ENCODE results near the gene CLIC6.

CLIC6 gene

DNA sequence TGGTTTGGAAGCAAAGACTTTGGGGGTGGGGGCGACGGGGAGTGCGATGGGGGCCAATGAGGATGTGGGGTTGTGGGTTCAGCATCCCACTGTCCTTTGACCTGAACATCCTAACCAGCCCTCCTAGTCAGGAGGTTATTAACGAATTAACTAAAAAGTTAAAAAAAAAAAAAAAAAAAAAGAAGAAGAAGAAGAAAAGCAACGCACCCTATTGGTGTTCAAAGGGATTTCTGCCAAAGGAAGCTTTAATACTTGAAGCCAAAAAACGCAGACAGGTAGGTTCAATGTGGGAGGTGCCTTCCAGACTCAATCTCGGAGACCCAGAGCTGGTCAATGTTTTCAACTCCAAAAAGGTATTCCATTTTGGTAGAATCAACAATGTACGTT is 2.2 kb downstream of the CLIC6 start:
- Mint-ChIP-seq H3K27me3 (peaks cover 86% of the 10 kb centered on the region), H3K4me3 (no peak overlapping the region), H3K27ac (no peak overlapping the region)

DNA sequence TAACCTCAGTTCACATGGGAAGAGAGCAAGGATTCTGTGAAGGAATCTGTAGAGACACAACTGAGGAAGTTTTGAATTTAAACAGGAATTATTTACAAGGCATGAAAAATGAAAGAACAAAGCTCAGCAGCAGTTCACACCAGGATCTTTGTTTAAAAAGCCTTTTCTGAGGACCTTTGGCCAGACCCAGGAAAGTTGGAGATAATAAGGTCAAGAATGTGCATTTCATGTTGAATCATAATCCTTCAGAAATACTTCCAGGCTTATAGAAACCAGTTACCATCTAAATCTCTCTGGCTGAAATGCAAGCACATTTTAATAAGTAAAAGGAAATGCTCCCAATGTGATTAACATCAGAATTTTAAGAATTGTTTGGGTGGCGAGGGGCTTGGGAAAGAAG is 2.7 kb downstream of the CLIC6 start:
- H3K27ac Mint-ChIP-seq = no peak overlapping the region
- intact Hi-C loops (cut with micrococcal nuclease) = no loop called here
- no peaks in the 10 kb centered on the region for H3K9me3 Mint-ChIP-seq
- H3K4me3 Mint-ChIP-seq = no peak overlapping the region
- peaks cover 15% of the 10 kb centered on the region for H3K4me1 Mint-ChIP-seq (ENCODE audit: low read depth)
- peaks cover 87% of the 10 kb centered on the region for H3K27me3 Mint-ChIP-seq
- H3K36me3 Mint-ChIP-seq (ENCODE audit: low read depth) = no peaks in the 10 kb centered on the region

More for the DNA sequence above, 2.2 kb downstream of the CLIC6 start:
- H3K36me3 Mint-ChIP-seq (ENCODE audit: low read depth) = no peaks in the 10 kb centered on the region
- intact Hi-C loops (cut with micrococcal nuclease) = no loop called here
- no peaks in the 10 kb centered on the region for H3K9me3 Mint-ChIP-seq
- peaks cover 15% of the 10 kb centered on the region for H3K4me1 Mint-ChIP-seq (ENCODE audit: low read depth)

DNA sequence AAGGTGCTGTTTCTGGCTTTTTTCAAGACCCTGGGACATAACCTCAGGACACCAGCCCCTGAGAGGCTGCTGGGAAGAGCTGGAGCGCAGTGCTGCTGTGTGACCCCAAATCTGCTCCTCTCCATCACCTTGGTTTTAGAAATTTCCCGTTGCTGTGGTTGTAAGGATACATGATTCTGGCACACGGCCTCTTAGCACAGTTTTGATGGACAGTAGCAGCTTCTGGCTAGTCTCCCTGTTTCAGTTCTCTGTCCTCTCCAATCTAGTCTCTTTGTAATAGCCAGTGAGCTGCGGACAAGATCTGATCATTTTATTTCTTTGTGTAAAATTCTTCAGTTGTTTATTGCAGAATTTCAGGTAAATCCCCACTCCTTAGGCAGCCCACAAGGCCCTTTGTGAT is 3.1 kb downstream of the CLIC6 start:
- H3K4me1 Mint-ChIP-seq (ENCODE audit: low read depth) = peaks cover 15% of the 10 kb centered on the region
- no peaks in the 10 kb centered on the region for H3K9me3 Mint-ChIP-seq
- no peak overlapping the region for H3K27ac Mint-ChIP-seq
- H3K36me3 Mint-ChIP-seq (ENCODE audit: low read depth) = no peaks in the 10 kb centered on the region
- H3K4me3 Mint-ChIP-seq = no peak overlapping the region
- intact Hi-C loops (cut with micrococcal nuclease) = no loop called here
- peaks cover 89% of the 10 kb centered on the region for H3K27me3 Mint-ChIP-seq

DNA sequence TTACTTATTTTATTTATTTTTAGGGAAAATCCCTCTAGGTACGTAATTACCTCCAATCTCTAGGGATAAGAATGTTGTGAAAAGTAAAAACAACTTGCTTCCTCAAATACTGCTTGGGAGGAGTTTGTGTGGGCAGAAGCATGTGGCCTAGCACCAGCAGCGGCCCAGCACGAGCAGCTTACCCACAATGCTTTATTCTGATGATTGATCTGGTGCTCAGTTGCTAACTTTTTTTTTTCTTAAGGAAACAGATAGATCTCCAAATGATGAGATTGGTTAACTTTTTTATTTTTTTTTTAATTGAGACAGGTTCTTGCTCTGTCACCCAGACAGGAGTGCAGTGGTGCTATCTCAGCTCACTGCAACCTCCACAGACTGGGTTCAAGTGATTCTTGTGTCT is 4.2 kb downstream of the CLIC6 start:
- H3K4me3 Mint-ChIP-seq = no peak overlapping the region
- intact Hi-C loops (cut with micrococcal nuclease) = no loop called here
- H3K9me3 Mint-ChIP-seq = no peaks in the 10 kb centered on the region
- H3K27me3 Mint-ChIP-seq = peaks cover 82% of the 10 kb centered on the region
- H3K4me1 Mint-ChIP-seq (ENCODE audit: low read depth) = peaks cover 15% of the 10 kb centered on the region
- H3K27ac Mint-ChIP-seq = no peak overlapping the region
- no peaks in the 10 kb centered on the region for H3K36me3 Mint-ChIP-seq (ENCODE audit: low read depth)

DNA sequence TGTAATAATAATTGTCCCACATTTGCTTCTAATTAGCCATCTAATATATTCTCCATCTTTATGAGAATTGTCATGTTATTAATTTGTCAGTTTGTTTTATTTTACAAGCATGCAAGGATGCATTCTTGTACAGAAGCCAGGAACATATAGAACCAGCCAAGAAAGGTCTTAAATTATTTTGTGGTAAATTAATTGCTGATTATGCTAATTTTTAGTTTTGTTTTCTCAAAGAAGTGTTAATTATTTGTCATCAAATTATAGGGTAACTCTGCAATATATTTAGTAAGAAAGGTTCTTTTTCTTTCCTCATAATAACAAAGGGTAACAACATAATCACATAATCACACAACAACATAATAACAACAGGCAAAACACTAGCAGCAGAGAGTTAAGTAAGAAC is 5.7 kb downstream of the CLIC6 start:
- no peak overlapping the region for H3K27ac Mint-ChIP-seq
- intact Hi-C loops (cut with micrococcal nuclease) = no loop called here
- H3K27me3 Mint-ChIP-seq = peaks cover 68% of the 10 kb centered on the region
- peaks cover 8% of the 10 kb centered on the region for H3K9me3 Mint-ChIP-seq
- peaks cover 20% of the 10 kb centered on the region for H3K4me1 Mint-ChIP-seq (ENCODE audit: low read depth)
- no peaks in the 10 kb centered on the region for H3K36me3 Mint-ChIP-seq (ENCODE audit: low read depth)
- no peak overlapping the region for H3K4me3 Mint-ChIP-seq

DNA sequence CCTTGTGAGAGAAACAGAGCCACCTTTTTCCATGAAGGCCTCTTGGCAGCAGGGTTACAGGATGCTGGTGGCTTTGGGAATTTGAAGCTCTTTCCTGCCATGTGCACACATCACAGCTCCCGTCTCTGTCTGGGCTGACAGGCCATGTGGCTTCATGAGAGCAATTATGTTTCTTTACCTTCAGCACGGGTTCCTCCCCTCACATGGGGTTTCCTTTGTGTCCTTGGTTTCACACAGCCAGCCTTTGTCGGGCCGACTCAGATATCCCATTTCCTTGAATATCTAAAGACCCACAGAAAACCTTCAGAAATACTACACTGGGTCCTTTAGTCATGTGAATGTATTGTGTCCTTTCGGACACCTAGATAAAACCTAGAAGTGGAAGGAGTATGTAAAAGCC is 7.1 kb downstream of the CLIC6 start:
- Mint-ChIP-seq H3K27me3 (peaks cover 54% of the 10 kb centered on the region), H3K4me3 (no peak overlapping the region), H3K36me3 (ENCODE audit: low read depth) (no peaks in the 10 kb centered on the region), H3K27ac (no peak overlapping the region), H3K4me1 (ENCODE audit: low read depth) (peaks cover 14% of the 10 kb centered on the region), H3K9me3 (peaks cover 22% of the 10 kb centered on the region)
- intact Hi-C loops (cut with micrococcal nuclease) = no loop called here

DNA sequence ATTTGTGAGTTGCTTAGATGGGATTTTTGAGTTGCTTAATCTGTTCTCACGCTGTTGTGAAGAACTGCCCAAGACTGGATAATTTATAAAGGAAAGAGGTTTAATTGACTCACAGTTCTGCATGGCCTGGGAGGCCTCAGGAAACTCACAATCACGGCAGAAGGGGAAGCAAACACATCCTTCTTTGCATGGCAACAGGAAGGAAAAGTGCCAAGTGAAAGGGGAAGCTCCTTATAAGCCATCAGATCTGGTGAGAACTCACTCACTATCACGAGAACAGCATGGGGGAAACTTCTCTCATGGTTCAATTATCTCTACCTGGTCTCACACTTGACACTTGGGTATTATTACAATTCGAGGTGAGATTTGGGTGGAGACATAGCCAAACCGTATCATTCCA is 10.3 kb downstream of the CLIC6 start:
- Mint-ChIP-seq H3K4me1 (ENCODE audit: low read depth) (peaks cover 8% of the 10 kb centered on the region), H3K9me3 (peaks cover 40% of the 10 kb centered on the region), H3K4me3 (no peak overlapping the region), H3K27ac (no peak overlapping the region), H3K36me3 (ENCODE audit: low read depth) (no peaks in the 10 kb centered on the region), H3K27me3 (peaks cover 27% of the 10 kb centered on the region)
- intact Hi-C loops (cut with micrococcal nuclease) = no loop called here

DNA sequence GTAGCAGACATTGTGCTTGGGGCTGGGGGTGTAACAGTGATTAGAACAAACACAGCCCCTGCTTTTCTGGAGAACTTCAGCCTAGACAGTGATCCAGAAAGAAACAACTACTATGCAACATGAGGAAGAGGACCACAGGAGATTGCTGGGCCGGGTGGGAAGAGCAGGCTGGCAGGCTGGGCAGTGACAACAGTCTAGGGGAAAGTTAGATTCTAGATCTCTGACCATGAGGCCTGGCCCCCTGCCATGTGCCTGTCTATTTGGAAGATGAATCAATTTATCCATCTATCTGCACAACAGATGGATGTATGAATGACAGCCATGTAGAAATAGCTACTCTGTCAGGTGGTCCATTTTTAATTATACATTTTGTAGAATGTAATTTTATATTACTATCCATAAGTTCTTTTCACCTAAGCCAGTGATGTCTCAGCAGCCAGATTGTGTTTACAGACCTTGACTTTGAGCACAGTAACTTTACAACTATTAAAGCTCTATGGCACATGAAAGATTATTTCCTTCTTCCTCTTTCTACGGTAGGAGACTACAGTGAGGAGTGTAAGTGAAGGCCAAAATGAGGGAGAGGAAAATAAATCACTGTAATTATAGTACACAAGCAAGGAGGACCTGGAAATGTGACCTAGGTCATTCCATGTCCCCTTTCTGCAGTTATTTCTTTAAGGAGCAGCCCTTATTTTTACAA is 15.5 kb downstream of the CLIC6 start:
- Mint-ChIP-seq H3K27me3 (peaks cover 12% of the 10 kb centered on the region), H3K4me3 (no peak overlapping the region), H3K9me3 (peaks cover 33% of the 10 kb centered on the region), H3K36me3 (ENCODE audit: low read depth) (no peaks in the 10 kb centered on the region), H3K4me1 (ENCODE audit: low read depth) (peaks cover 4% of the 10 kb centered on the region), H3K27ac (no peak overlapping the region)
- intact Hi-C loops (cut with micrococcal nuclease) = no loop called here

DNA sequence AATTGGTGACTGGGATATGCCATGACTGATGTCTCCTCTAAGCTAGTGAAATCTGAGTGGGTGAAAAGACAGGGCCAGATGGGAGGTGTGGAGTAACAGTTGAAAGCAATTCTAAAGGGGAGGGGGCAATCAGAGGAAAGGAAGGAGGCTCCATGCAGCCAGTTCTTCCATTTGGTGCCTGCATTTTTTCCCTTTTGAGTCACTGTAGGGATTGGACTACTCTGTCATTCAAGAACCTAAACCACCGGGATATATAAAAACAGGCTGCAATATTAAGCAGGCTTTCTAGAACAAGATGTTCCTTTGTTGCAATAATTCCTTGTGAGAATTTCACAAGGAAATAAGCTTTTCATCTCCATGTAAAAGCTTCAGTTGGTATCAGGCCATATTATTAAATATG is 18.3 kb downstream of the CLIC6 start:
- Mint-ChIP-seq H3K27me3 (peaks cover 16% of the 10 kb centered on the region), H3K27ac (no peak overlapping the region), H3K9me3 (peaks cover 9% of the 10 kb centered on the region), H3K4me1 (ENCODE audit: low read depth) (no peaks in the 10 kb centered on the region), H3K36me3 (ENCODE audit: low read depth) (no peaks in the 10 kb centered on the region), H3K4me3 (no peak overlapping the region)
- intact Hi-C loops (cut with micrococcal nuclease) = no loop called here

DNA sequence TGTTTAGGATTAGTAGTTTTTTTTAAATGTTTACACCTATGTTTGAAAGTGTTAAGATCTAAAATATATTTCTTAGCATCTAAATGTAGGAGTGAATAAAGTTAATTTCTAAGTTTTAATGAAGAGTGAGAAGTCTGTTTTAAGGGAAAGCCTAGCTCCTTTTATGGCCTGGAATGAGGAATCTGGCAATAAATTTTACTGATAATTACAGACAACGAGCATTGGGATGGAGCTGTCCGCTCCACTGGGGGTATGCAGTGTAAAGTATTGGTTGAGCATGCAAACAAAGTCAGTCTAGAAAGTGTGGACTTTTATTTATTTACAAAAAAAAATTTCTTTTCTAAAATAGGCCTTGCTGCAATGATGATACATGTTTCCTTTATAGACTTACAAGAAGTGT is 19.0 kb downstream of the CLIC6 start:
- H3K27ac Mint-ChIP-seq = no peak overlapping the region
- H3K27me3 Mint-ChIP-seq = peaks cover 20% of the 10 kb centered on the region
- H3K36me3 Mint-ChIP-seq (ENCODE audit: low read depth) = no peaks in the 10 kb centered on the region
- H3K9me3 Mint-ChIP-seq = peaks cover 9% of the 10 kb centered on the region
- no peak overlapping the region for H3K4me3 Mint-ChIP-seq
- no peaks in the 10 kb centered on the region for H3K4me1 Mint-ChIP-seq (ENCODE audit: low read depth)
- intact Hi-C loops (cut with micrococcal nuclease) = no loop called here

DNA sequence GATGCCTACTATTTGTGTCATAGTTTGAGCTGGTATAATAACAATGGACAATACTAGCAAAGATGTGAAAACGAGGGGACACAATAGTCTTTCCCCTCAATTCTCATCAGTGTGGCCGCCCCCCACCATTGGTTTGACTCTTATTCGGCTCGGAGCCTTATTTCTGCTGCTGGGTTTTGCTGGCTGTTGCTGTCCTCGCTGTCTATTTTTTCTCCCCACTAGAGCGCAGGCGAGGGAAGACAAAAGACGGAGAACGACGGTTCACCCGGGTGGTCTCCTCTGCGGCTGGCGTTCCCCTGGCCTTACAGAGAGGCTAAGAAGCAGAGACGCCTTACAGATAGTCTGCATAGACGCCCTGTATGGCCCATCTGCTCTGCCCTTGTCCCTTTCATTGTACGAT is 19.4 kb downstream of the CLIC6 start:
- H3K36me3 Mint-ChIP-seq (ENCODE audit: low read depth) = no peaks in the 10 kb centered on the region
- H3K4me3 Mint-ChIP-seq = no peak overlapping the region
- intact Hi-C loops (cut with micrococcal nuclease) = no loop called here
- peaks cover 21% of the 10 kb centered on the region for H3K27me3 Mint-ChIP-seq
- peaks cover 6% of the 10 kb centered on the region for H3K9me3 Mint-ChIP-seq
- H3K4me1 Mint-ChIP-seq (ENCODE audit: low read depth) = no peaks in the 10 kb centered on the region
- H3K27ac Mint-ChIP-seq = no peak overlapping the region

DNA sequence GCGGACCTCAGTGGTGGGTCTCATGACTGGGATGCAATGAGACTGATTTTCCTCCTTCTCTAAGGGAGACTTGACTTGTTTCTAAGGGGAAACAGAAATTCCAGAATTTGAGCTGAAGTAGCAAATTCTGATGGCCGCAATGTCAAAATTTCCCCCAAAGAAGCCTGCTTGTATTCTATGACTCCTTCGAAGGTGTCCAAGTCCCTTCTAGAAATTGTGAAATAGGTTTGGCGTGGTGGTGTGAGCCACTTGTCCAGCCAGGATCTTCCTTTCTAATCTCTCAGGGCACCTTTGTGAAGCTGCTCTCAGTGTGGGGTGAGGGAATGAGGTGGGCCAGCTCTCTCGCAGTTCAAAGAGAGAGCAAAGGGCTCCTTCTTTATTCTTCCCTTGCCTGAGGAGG is 19.9 kb downstream of the CLIC6 start:
- intact Hi-C loops (cut with micrococcal nuclease) = no loop called here
- peaks cover 19% of the 10 kb centered on the region for H3K27me3 Mint-ChIP-seq
- H3K4me3 Mint-ChIP-seq = no peak overlapping the region

DNA sequence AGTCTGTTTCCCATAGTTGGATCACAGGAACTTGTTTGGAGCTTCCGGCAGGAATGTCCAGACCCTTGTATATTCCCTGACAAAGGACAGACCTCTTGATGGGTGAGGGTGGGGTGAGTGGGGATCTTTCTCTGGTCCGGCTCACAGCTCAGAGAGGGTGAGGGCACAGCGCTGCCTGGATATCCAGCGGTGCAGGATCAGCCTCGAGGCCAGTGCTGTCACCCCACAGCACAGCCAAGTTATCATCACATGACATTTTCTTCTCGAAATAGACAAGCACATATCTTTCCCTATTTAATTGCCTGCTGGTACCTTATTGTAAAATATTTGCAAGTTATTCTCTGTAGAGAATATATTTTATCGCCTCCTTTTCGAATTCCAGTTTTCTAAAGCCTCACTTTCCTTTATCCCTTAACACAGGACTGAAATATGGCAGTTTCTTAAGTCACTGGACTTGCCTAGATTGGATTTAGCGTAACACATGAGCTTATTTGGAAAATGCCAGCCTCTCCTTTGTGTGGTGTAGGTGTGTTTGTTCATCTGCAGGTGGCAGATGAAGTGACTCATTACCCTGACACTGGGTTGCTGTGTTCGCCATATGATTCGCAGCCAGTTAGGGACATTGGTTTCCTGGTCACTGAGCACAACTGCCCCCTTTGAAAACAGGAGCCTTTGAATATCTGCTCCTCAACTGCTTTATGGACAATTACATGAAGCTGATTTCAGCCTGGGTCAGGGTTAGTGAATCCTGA is 21.4 kb downstream of the CLIC6 start:
- H3K4me1 Mint-ChIP-seq (ENCODE audit: low read depth) = peaks cover 3% of the 10 kb centered on the region
- H3K27me3 Mint-ChIP-seq = peaks cover 16% of the 10 kb centered on the region
- no peak overlapping the region for H3K27ac Mint-ChIP-seq
- intact Hi-C loops (cut with micrococcal nuclease) = loop anchor here (5.0 kb wide), 1 partner anchor 1152 kb away; no protein-coding TSS in a partner anchor
- H3K4me3 Mint-ChIP-seq = no peak overlapping the region
- no peaks in the 10 kb centered on the region for H3K36me3 Mint-ChIP-seq (ENCODE audit: low read depth)
- peaks cover 11% of the 10 kb centered on the region for H3K9me3 Mint-ChIP-seq

More for the DNA sequence above, 19.9 kb downstream of the CLIC6 start:
- H3K4me1 Mint-ChIP-seq (ENCODE audit: low read depth) = no peaks in the 10 kb centered on the region
- H3K36me3 Mint-ChIP-seq (ENCODE audit: low read depth) = no peaks in the 10 kb centered on the region
- no peak overlapping the region for H3K27ac Mint-ChIP-seq
- H3K9me3 Mint-ChIP-seq = no peaks in the 10 kb centered on the region

DNA sequence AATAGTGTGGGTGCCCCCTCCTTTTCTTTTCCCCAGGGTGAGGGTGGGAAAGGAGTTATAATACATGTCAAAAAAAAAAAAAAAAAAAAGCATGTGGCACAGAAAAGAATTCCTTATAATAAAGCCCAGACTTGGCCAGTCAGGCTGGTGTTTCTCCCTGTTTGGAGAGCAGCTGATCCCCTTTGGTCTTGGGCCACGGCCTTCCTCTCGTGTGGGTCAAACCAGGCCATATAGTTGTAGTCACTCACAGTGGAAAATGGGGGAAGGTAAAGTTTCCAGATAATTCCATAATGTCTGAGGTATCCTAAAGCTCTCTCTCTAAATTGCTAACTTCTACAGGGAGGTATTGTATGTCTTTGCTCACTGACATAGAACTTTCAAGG is 22.0 kb downstream of the CLIC6 start:
- H3K36me3 Mint-ChIP-seq (ENCODE audit: low read depth) = no peaks in the 10 kb centered on the region
- peaks cover 16% of the 10 kb centered on the region for H3K27me3 Mint-ChIP-seq
- peaks cover 11% of the 10 kb centered on the region for H3K9me3 Mint-ChIP-seq
- peaks cover 5% of the 10 kb centered on the region for H3K4me1 Mint-ChIP-seq (ENCODE audit: low read depth)
- H3K4me3 Mint-ChIP-seq = no peak overlapping the region
- H3K27ac Mint-ChIP-seq = no peak overlapping the region
- intact Hi-C loops (cut with micrococcal nuclease) = loop anchor here (5.0 kb wide), 1 partner anchor 1152 kb away; no protein-coding TSS in a partner anchor
